B cell (primary cell): ENCODE data around the gene AFAP1L1.

Experiments
- EZH2 ChIP-seq: IDR thresholded peaks from 2 replicates; pipeline ENCODE4 v1.6.1; 2012; ENCODE audit warnings: borderline replicate concordance, low read depth, mild to moderate bottlenecking, moderate library complexity, low read length; ENCODE audit not compliant: insufficient read depth, poor library complexity, severe bottlenecking
- TF ChIP-seq, protein P1 (sequence below): fragments of 200-600 bp; IDR thresholded peaks from one replicate; pipeline ENCODE4 v1.8.0; 2022; ENCODE audit warnings: antibody characterized with exemption, mild to moderate bottlenecking

DNA sequence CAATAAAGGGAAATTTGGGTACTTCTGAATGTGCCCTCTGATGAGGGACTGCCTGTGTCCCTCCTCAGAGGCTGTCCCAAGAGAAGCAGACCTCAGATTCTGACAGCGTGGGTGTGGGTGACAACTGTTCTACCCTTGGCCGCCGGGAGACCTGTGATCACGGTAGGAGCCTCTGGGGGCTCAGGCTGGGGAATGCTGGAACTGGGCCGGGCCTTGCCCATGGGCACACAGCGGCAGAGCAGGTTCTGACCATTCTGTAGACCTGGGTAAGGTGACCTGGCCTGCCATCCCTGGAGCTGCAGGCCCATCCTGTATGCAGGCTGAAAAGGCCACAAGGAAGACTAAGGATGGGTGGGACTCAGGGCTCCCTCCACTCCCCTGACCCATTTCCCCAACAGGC lies 44.1 kb downstream of the AFAP1L1 start:
- TF ChIP-seq, protein P1, sequence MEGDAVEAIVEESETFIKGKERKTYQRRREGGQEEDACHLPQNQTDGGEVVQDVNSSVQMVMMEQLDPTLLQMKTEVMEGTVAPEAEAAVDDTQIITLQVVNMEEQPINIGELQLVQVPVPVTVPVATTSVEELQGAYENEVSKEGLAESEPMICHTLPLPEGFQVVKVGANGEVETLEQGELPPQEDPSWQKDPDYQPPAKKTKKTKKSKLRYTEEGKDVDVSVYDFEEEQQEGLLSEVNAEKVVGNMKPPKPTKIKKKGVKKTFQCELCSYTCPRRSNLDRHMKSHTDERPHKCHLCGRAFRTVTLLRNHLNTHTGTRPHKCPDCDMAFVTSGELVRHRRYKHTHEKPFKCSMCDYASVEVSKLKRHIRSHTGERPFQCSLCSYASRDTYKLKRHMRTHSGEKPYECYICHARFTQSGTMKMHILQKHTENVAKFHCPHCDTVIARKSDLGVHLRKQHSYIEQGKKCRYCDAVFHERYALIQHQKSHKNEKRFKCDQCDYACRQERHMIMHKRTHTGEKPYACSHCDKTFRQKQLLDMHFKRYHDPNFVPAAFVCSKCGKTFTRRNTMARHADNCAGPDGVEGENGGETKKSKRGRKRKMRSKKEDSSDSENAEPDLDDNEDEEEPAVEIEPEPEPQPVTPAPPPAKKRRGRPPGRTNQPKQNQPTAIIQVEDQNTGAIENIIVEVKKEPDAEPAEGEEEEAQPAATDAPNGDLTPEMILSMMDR = no peak
- TF ChIP-seq EZH2 = no peak
